Measurements from ENCODE around the gene EGR2. TPM values are rescaled to one million over a fixed set of nuclear protein-coding genes. Genes with fewer than 3 reads are reported as not detected.

The EGR2 gene
- polyA plus RNA-seq, 1 donor from 2014 or later = 1.7 TPM

- Histone ChIP-seq H3K36me3 (ENCODE audit: insufficient read depth, low read length) (no peaks in the 10 kb centered on the region), H3K9me2 (ENCODE audit: insufficient read depth, low read length) (no peaks in the 10 kb centered on the region), H3K9me3 (ENCODE audit: low read length) (no peaks in the 10 kb centered on the region), H3K4me3 (ENCODE audit: low read length) (no peak overlapping the region), H3K27me3 (ENCODE audit: insufficient read depth, low read depth, low read length) (peaks cover 67% of the 10 kb centered on the region), H4K20me1 (ENCODE audit: insufficient read depth) (no peaks in the 10 kb centered on the region), H3K79me2 (replicated peaks; ENCODE audit: insufficient read depth, low read length) (no peaks in the 10 kb centered on the region), H3K9ac (ENCODE audit: low read length) (no peak overlapping the region), H3K4me2 (ENCODE audit: low read length) (no peak overlapping the region), H3K27ac (ENCODE audit: low read length) (no peak overlapping the region), H3F3A (ENCODE audit: insufficient read depth, low read length, poor library complexity, severe bottlenecking) (no peaks in the 10 kb centered on the region), H2AFZ (ENCODE audit: low read depth, low read length) (no peak overlapping the region)
- TF ChIP-seq SMC3 (conservative IDR thresholded peaks at IDR 0.05; ENCODE audit: poor library complexity) (no peak), POLR2AphosphoS5 (IDR thresholded peaks at IDR 0.05) (no peak), EZH2 (IDR thresholded peaks at IDR 0.05; ENCODE audit: borderline replicate concordance, insufficient read depth, low read length, poor library complexity, severe bottlenecking) (no peak), MXI1 (conservative IDR thresholded peaks at IDR 0.05; ENCODE audit: poor library complexity, severe bottlenecking) (no peak), RAD21 (conservative IDR thresholded peaks at IDR 0.05) (no peak), TAF1 (IDR thresholded peaks at IDR 0.05; ENCODE audit: low read depth) (no peak), CTCF (IDR thresholded peaks at IDR 0.05; ENCODE audit: poor library complexity, severe bottlenecking) (no peak), EP300 (conservative IDR thresholded peaks at IDR 0.05; ENCODE audit: poor library complexity, severe bottlenecking) (no peak)
- TF ChIP-seq, protein P1, sequence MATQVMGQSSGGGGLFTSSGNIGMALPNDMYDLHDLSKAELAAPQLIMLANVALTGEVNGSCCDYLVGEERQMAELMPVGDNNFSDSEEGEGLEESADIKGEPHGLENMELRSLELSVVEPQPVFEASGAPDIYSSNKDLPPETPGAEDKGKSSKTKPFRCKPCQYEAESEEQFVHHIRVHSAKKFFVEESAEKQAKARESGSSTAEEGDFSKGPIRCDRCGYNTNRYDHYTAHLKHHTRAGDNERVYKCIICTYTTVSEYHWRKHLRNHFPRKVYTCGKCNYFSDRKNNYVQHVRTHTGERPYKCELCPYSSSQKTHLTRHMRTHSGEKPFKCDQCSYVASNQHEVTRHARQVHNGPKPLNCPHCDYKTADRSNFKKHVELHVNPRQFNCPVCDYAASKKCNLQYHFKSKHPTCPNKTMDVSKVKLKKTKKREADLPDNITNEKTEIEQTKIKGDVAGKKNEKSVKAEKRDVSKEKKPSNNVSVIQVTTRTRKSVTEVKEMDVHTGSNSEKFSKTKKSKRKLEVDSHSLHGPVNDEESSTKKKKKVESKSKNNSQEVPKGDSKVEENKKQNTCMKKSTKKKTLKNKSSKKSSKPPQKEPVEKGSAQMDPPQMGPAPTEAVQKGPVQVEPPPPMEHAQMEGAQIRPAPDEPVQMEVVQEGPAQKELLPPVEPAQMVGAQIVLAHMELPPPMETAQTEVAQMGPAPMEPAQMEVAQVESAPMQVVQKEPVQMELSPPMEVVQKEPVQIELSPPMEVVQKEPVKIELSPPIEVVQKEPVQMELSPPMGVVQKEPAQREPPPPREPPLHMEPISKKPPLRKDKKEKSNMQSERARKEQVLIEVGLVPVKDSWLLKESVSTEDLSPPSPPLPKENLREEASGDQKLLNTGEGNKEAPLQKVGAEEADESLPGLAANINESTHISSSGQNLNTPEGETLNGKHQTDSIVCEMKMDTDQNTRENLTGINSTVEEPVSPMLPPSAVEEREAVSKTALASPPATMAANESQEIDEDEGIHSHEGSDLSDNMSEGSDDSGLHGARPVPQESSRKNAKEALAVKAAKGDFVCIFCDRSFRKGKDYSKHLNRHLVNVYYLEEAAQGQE (IDR thresholded peaks at IDR 0.05; ENCODE audit: borderline replicate concordance) = no peak
Observed at GRCh38 chr10:62795100-62795499, 21.1 kb downstream of the EGR2 start.

DNA sequence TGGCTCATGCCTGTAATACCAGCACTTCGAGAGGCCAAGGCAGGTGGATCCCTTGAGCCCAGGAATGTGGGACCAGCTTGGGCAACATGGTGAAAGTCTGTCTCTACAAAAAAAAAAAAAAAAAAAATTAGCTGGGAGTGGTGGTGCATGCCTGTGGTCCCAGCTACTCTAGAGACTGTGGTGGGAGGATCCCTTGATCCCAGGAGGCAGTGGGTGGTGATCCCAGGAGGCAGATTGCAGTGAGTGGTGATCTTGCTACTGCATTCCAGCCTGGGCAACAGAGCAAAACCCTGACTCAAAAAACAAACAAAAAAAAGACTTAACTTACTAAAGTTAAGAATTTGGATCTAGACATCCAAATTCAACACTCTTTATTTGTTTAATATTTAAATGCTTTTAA lies 21.9 kb downstream of the EGR2 start:
- Histone ChIP-seq H3K4me2 (ENCODE audit: low read length) (no peak overlapping the region), H3K79me2 (replicated peaks; ENCODE audit: insufficient read depth, low read length) (no peaks in the 10 kb centered on the region), H3K4me3 (ENCODE audit: low read length) (no peak overlapping the region), H3K27ac (ENCODE audit: low read length) (no peak overlapping the region), H3K9ac (ENCODE audit: low read length) (no peak overlapping the region), H2AFZ (ENCODE audit: low read depth, low read length) (no peak overlapping the region), H3F3A (ENCODE audit: insufficient read depth, low read length, poor library complexity, severe bottlenecking) (no peaks in the 10 kb centered on the region), H3K27me3 (ENCODE audit: insufficient read depth, low read depth, low read length) (peaks cover 64% of the 10 kb centered on the region), H4K20me1 (ENCODE audit: insufficient read depth) (no peaks in the 10 kb centered on the region), H3K9me2 (ENCODE audit: insufficient read depth, low read length) (no peaks in the 10 kb centered on the region), H3K9me3 (ENCODE audit: low read length) (no peaks in the 10 kb centered on the region), H3K36me3 (ENCODE audit: insufficient read depth, low read length) (no peaks in the 10 kb centered on the region)
- TF ChIP-seq EP300 (conservative IDR thresholded peaks at IDR 0.05; ENCODE audit: poor library complexity, severe bottlenecking) (no peak), SMC3 (conservative IDR thresholded peaks at IDR 0.05; ENCODE audit: poor library complexity) (no peak), RAD21 (conservative IDR thresholded peaks at IDR 0.05) (no peak), TAF1 (IDR thresholded peaks at IDR 0.05; ENCODE audit: low read depth) (no peak), EZH2 (IDR thresholded peaks at IDR 0.05; ENCODE audit: borderline replicate concordance, insufficient read depth, low read length, poor library complexity, severe bottlenecking) (no peak), MXI1 (conservative IDR thresholded peaks at IDR 0.05; ENCODE audit: poor library complexity, severe bottlenecking) (no peak), POLR2AphosphoS5 (IDR thresholded peaks at IDR 0.05) (no peak), CTCF (IDR thresholded peaks at IDR 0.05; ENCODE audit: poor library complexity, severe bottlenecking) (no peak)
- TF ChIP-seq, protein P1 (IDR thresholded peaks at IDR 0.05; ENCODE audit: borderline replicate concordance) = no peak

Measured in neural cell (in vitro differentiated cells).